Measurements from ENCODE around the gene CYP3A7. TPM values are rescaled to one million over a fixed set of nuclear protein-coding genes. Genes with fewer than 3 reads are reported as not detected.
"Not testable (repeated sequence)": the region's sequence is repeated elsewhere in the genome, so short reads cannot be mapped to it uniquely, and the experiment has no call there.

The CYP3A7 gene
- total and polyA plus RNA-seq, 9 of the 15 experiments (the other 6 are each of a cell fraction or from before 2014, with no cell fraction given): 0.20 TPM; not detected in 8

DNA sequence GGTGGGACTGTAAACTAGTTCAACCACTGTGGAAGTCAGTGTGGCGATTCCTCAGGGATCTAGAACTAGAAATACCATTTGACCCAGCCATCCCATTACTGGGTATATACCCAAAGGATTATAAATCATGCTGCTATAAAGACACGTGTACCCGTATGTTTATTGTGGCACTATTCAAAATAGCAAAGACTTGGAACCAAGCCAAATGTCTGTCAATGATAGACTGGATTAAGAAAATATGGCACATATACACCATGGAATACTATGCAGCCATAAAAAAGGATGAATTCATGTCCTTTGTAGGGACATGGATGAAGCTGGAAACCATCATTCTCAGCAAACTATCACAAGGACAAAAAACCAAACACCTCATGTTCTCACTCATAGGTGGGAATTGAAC is 11.9 kb upstream of the CYP3A7 start:
- BruUV-seq (replicated peaks); H3K9me3 ChIP-seq (replicated peaks; ENCODE audit: control insufficient read depth, insufficient read depth, low read depth, low read length); H3K4me3 ChIP-seq; H4K20me1 ChIP-seq (replicated peaks; ENCODE audit: control insufficient read depth, insufficient read depth, low read length); in situ Hi-C loops (cut with MboI); ATAC-seq; H3K79me2 ChIP-seq (ENCODE audit: control insufficient read depth, insufficient read depth, low read length); POLR2A ChIA-PET; H3K9me1 ChIP-seq (ENCODE audit: control insufficient read depth, insufficient read depth, low read length); H2AFZ ChIP-seq (ENCODE audit: low read depth, low read length); H3K4me2 ChIP-seq (ENCODE audit: insufficient read depth, low read length); H3K4me1 ChIP-seq (replicated peaks in 1 of 2; ENCODE audit: control insufficient read depth in 2 of 2, insufficient read depth in 2 of 2, low read length in 2 of 2); H3K9ac ChIP-seq (ENCODE audit: insufficient read depth in 1 of 2, low read depth in 2 of 2, low read length in 2 of 2); H3K36me3 ChIP-seq (ENCODE audit: control insufficient read depth, insufficient read depth, low read length); intact Hi-C loops (cut with micrococcal nuclease); FAIRE-seq; DNase-seq (ENCODE audit: extremely low read depth in 1 of 4, low spot score in 3 of 4); CTCF ChIA-PET (ENCODE audit: low intra/inter-chr PET ratio); H3K27me3 ChIP-seq (ENCODE audit: control insufficient read depth in 2 of 2, insufficient read depth in 2 of 2, low read length in 2 of 2); H3K27ac ChIP-seq (ENCODE audit: extremely low read depth, low read depth, low read length): not testable (repeated sequence)
- TF ChIP-seq ZNF146 (CRISPR knock-in tag; IDR thresholded peaks at IDR 0.05; ENCODE audit: unreplicated experiment): peak; percentile 74
- peak; percentile 78 for TF ChIP-seq NFIC (IDR thresholded peaks at IDR 0.05)
- 0 out of 2 replicates have a peak, but pooled peaks have one; percentile 8 for TF ChIP-seq NFIX (CRISPR knock-in tag; IDR thresholded peaks at IDR 0.05; ENCODE audit: low read depth)
- WGBS (ENCODE audit: insufficient coverage, low coverage, missing lambda C conversion rate): 5% methylated on average over 2 of the region's 3 CpGs

DNA sequence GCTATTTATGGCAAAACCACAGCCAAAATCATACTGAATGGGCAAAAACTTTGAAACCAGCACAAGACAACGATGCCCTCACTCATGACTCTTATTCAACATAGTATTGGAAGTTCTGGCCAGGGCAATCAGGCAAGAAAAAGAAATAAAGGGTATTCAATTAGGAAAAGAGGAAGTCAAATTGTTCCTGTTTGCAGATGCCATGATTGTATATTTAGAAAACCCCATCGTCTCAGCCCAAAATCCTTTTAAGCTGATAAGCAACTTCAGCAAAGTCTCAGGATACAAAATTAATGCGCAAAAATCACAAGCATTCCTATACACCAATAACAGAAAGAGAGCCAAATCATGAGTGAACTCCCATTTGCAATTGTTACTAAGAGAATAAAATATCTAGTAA is 10.4 kb upstream of the CYP3A7 start:
- BruUV-seq (replicated peaks); intact Hi-C loops (cut with micrococcal nuclease); H3K4me1 ChIP-seq (replicated peaks in 1 of 2; ENCODE audit: control insufficient read depth in 2 of 2, insufficient read depth in 2 of 2, low read length in 2 of 2); H3K79me2 ChIP-seq (ENCODE audit: control insufficient read depth, insufficient read depth, low read length); H3K36me3 ChIP-seq (ENCODE audit: control insufficient read depth, insufficient read depth, low read length); ATAC-seq; H3K9ac ChIP-seq (ENCODE audit: insufficient read depth in 1 of 2, low read depth in 2 of 2, low read length in 2 of 2); H4K20me1 ChIP-seq (replicated peaks; ENCODE audit: control insufficient read depth, insufficient read depth, low read length); H3K4me3 ChIP-seq; in situ Hi-C loops (cut with MboI); CTCF ChIA-PET (ENCODE audit: low intra/inter-chr PET ratio); H3K27me3 ChIP-seq (ENCODE audit: control insufficient read depth in 2 of 2, insufficient read depth in 2 of 2, low read length in 2 of 2); FAIRE-seq; H2AFZ ChIP-seq (ENCODE audit: low read depth, low read length); DNase-seq (ENCODE audit: extremely low read depth in 1 of 4, low spot score in 3 of 4); H3K9me1 ChIP-seq (ENCODE audit: control insufficient read depth, insufficient read depth, low read length); H3K9me3 ChIP-seq (replicated peaks; ENCODE audit: control insufficient read depth, insufficient read depth, low read depth, low read length); H3K27ac ChIP-seq (ENCODE audit: extremely low read depth, low read depth, low read length); H3K4me2 ChIP-seq (ENCODE audit: insufficient read depth, low read length); POLR2A ChIA-PET: not testable (repeated sequence)
- TF ChIP-seq SPI1 (IDR thresholded peaks at IDR 0.05; ENCODE audit: borderline replicate concordance, low read depth, low read length): 0 out of 2 replicates have a peak, but pooled peaks have one; percentile 53
- WGBS (ENCODE audit: insufficient coverage, low coverage, missing lambda C conversion rate): 21% methylated on average over 3 of the region's 3 CpGs
